Activated CD4-positive, alpha-beta T cell treated with anti-CD3 and anti-CD28 coated beads, Interleukin-10, Interleukin-2, amounts not matched to agents 100 ng/mL and 50 ng/mL, durations not matched to agents 16 hours and 8 hours (primary cell): ENCODE data around the gene SKP1.

Experiments
- DNase-seq: peaks from one replicate; pipeline ENCODE4 v3.0.0-alpha.2; 2020

The SKP1 gene

GRCh38 chr5:134111741-134112647 is 64.8 kb downstream of the SKP1 start:
- peak; percentile 91 for DNase-seq

GRCh38 chr5:134110382-134110781 is 66.4 kb downstream of the SKP1 start:
- peak; percentile 47 for DNase-seq

- DNase-seq: no peak
Measured at GRCh38 chr5:134107779-134108178, 69.0 kb downstream of the SKP1 start.

DNA sequence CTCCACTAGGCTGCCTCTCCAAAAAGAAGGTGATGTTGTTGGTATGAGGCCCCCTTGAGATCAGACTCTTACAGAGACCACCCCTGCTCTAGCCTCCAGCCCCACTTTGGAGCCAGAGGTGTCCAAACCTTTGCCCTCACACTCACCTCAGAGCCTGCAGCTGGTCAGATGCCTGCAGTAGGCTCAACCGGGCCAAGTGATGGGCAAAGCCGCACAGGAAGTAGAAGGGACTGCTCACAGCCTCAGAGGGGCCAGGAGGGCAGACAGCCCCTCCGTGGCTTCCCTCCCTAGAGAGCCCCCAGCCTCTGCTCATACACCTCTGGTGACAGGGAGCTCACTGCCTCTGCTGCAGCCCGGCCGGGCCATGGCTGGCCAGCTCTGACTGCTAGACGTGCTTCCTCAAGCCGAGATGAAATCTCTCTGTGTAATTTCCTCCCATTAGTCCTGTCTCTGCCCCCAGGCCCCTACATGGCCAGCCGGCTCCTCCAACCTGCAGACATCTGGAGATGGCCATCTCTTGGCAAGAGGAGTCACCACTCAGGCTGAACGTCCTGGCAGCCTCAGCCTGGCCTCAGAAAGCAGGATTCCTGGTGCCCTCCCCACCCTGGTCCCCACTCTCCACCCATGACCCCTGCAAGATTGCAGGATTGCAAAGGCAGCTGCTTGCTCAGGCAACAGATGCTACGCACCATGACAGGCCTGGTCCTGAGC is 69.6 kb downstream of the SKP1 start:
- DNase-seq: no peak

GRCh38 chr5:134103998-134104654 is 72.6 kb downstream of the SKP1 start:
- peak; percentile 56 for DNase-seq

GRCh38 chr5:134103397-134103796 is 73.4 kb downstream of the SKP1 start:
- DNase-seq: no peak

DNA sequence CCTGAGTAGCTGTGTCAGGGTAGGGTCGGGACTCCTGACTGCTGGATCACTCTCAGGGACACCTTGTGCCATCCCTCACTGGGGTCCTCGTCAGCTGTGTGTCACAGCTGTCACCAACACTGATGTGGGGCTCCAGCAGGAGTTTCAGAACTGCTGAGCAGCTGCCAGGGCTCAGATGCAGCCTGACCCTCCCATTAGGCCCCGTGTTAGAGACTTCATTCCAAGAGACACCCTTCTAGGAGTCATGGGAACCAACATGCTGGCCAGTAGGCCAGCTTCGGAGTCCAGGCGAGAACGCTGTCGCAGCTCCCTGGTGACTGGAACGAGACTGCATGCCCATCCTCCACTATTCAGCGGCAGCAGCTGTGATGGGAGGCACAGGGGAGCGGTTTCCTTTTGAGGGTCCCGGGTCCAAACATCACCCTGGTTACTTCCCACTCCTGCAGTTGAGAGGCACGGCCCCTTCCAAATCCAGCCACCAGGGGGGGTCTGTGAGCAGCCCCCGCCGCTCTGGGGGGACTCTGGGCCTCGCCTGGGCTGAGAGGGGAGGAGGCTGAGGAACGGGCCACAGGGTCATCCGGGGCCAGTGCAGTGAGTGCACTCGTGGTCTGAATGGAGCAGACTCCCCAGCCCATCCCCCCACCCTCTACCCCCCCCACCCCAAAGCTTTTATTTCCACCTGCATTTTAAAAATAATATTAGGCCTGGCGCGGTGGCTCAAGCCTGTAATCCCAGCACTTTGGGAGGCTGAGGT is 74.9 kb downstream of the SKP1 start:
- DNase-seq: peak; percentile 75

DNA sequence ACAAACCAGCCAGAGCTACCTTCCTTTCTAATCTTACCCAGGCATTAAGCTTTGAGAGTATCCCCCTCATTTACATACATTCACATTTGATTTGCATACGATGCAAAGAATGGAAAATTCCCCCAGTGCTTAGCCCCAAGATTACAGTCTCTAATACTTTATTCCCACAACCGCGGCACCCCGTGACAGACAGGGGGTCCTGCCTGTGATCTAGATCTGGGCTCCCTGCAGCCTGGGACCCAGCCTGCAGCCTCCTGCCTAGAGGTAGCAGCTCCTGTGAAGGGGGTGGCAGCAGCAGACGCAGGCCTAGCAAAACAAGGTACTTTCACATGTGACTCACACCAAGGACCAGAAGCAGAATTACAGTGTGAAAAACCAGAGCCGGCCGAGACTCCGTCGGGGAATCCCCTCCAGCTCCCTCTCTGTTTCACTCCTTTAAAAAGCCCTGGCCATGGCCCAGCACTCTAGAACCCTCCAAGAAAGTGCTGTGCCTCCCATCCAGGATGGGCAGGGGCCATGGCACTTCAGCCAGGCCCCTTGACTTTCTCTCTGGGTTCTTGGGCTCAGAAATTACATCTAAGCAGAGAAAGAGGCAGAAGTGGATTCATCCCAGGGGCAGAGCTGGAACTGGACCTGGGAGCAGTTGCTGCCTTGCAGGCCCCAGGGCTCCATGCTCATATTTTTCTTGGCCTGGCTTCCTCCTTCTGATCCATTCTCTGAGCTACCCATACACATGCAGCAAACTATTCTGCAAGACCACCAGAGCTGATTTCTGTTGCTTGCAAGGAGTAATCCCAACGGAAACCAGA is 76.3 kb downstream of the SKP1 start:
- peak; percentile 93 for DNase-seq

DNA sequence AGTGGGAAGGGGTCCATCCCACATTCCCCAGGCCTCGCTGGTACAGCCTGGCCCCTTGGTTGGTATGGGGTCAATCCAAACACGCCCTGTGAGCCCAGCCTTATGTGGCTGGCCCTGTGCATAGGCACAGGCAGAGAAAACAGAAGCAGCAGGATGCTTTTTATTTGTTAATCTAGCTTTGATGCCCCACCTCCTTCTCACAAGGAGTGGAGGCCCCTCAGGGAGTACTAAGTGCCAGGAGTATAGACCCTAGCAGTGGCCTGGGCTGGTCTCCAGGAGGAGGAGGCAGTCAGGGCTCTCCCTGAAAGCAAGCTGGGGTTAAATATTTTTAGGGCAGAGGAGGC is 76.8 kb downstream of the SKP1 start:
- DNase-seq: no peak

DNA sequence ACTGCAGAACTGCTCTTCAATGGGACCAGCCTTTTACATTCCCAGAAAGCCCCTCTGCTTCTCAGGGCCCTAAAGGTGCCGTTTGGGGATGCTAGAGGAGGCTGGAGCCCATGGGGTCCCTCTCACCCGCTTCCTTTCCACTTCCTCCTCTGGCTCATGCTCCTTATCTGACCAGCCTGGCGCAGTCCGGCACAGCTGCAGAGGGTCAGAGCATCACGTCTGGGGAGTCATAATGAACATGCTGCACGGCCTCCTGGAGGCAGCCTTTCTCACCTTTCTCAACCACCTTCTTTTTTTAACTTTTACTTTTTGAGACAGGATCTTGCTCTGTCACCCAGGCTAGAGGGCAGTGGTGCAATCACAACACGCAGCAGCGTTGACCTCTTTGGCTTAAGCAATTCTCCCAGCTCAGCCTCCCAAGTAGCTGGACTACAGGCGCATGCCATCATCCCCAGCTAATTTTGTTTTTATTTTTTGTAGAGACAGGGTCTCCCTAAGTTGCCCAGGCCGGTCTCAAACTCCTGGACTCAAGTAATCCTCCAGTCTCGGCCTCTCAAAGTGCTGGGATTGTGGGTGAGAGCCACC is 77.4 kb downstream of the SKP1 start:
- no peak for DNase-seq
